HG03196 (cell line): ENCODE measurements around the gene TECPR2.
"Not testable (repeated sequence)": the region's sequence is repeated elsewhere in the genome, so short reads cannot be mapped to it uniquely, and the experiment has no call there.

Source experiments
- ATAC-seq: cut with Tn5 transposase; IDR thresholded peaks from one replicate; pipeline ENCODE4 v1.9.1; 2021; ENCODE audit not compliant: unreplicated experiment

TECPR2 gene

GRCh38 chr14:102330806-102331205 is 31.9 kb upstream of the TECPR2 start:
- no peak for ATAC-seq

- no peak for ATAC-seq
These were observed 29.4 kb upstream of the TECPR2 start for GRCh38 chr14:102333390-102333789.

DNA sequence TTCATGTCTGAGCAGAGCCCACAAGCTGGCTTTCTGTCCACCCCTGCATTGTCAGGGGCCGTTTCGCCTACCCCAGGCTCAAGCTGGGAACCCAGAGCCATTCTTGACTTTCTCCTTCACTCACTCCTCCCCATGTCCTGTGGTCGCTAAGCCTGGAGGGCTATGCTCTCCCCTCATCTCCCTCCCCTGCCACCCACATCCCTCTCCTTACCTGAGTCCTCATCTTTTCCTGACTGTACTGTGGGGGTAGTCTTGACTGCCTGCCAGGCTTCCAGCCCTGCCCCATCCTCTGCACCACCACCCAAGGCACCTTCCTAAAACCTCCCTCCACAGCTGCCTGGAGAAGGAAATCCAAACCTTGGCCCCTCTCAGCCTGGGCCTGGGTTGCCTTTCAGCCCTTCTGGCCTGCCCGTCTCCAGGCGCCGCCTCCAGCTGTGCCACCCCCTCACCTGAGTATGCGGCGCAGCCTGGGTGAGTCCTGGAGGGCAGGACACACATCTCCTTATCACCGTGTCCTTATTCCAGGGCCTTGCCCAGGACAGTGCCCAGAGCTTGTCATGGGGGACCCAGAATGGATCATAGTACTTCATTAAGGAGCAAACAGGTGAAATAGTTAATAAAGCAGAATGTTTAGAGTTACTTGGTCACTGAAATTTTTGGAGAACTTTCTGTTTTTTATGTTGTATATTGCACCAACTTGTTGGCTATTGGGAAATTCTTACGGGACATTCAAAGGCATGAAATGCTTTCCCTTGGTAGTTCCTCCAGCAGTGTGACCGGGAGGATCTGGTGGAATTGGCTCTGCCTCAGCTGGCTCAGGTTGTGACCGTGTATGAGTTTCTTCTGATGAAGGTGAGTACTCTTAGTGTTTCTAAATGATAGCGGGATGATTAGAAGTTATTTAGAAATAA is 28.7 kb upstream of the TECPR2 start:
- no peak for ATAC-seq

DNA sequence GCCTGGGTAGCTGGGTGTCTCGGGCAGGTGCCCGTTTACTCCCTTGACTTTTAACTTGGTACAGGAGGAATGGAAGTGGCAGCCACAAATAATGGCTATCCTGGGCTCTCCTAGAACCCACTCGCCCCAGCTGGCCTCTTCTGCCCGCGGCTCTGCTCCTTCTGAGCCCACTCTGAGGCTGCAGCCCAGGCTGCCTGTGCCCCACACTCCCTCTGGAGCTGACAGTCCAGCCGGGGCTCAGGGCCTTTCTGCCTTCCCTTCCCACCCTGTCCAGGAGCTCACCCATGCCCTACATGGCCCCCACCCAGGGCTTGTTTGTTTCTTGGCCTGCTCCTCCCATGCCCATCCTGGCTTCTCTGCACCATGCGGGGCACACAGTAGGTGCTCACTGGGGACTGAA is 27.6 kb upstream of the TECPR2 start:
- ATAC-seq: no peak

DNA sequence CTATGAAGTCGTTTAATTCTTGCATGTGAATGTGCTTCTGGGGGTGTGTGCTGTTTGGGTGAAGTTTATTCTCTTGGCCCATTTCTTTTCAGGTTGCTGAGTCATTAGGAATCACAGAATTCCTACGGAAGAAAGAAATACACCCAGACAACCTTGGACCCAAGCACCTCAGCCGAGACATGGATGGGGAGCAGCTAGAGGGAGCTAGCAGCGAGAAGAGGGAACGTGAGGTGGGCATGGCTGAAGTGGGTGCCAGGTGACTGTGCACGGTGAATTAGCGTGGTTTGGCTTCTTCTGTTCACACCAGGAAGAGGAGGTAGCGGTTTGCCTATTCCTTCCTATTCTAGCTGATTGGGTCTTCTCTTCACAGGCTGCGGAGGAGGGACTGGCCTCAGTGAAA is 24.0 kb upstream of the TECPR2 start:
- ATAC-seq: no peak

DNA sequence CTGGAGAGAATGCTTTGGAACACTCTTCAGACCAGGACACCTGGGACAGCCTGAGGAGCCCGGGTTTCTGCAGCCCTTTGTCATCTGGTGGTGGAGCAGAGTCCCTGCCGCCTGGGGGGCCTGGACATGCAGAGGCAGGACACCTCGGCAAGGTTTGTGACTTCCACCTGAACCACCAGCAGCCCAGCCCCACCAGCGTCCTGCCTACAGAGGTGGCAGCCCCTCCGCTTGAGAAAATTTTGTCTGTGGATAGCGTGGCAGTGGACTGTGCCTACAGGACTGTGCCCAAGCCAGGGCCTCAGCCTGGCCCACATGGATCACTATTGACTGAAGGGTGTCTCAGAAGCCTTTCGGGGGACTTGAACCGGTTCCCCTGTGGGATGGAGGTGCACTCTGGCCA is 21.2 kb upstream of the TECPR2 start:
- no peak for ATAC-seq

DNA sequence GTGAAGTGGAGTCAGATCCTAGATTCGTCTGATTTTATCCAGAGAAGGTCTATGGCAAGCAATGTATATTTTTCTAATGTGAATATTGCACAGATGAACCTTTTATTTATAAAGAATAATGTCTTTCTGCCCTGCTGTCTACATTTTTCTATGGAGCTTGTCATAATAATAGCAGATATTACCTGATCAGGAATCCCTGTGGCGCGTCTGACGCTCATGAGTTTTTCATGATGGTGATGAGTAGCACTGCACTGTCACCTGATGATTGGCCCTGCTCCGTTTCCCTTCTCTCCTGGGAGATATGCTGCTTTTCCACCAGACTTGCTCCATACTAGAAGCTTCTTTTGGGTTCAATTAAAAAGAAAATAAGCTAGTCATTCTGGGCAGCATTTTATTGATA is 20.5 kb upstream of the TECPR2 start:
- no peak for ATAC-seq

DNA sequence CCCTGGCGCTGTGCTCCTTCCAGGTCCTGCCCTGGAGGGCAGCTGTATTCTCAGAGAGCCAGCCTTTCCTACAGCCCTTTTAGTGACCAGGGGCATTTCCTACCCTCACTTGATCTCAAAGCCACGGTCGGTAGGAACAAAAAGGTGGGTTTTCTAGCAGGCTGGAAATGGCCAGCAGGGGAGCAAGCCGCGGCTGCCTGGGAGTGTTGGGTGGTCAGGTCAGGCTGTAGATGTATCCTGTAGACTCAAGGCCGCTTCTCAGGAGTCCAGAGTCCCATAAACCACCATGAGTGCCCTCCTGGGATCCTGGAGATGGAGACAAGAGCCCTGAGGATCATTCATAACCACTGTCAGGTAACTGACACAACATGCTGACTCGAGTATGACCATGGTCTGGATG is 18.7 kb upstream of the TECPR2 start:
- ATAC-seq: no peak

- no peak for ATAC-seq
These were observed 18.3 kb upstream of the TECPR2 start for GRCh38 chr14:102344485-102344884.

DNA sequence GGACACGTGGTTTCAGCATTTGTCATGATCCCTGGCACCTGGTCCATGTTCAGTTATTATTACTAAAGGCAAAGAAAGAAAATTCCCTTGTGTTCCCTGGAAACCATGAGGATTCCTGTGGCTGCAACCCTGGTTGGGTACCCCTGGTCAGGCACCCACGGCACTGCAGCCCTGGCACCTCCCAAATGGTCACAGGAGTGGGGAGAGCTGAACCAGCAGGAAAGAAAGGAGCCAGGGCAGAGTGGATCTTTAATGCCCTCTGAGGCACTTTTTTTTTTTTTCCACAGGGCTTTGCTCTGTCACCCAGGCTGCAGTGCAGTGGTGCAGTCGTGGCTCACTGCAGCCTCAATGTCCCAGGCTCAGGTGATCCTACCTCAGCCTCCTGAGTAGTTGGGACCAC is 17.5 kb upstream of the TECPR2 start:
- ATAC-seq: no peak

- ATAC-seq: no peak
These were observed 16.1 kb upstream of the TECPR2 start for GRCh38 chr14:102346645-102347044.

DNA sequence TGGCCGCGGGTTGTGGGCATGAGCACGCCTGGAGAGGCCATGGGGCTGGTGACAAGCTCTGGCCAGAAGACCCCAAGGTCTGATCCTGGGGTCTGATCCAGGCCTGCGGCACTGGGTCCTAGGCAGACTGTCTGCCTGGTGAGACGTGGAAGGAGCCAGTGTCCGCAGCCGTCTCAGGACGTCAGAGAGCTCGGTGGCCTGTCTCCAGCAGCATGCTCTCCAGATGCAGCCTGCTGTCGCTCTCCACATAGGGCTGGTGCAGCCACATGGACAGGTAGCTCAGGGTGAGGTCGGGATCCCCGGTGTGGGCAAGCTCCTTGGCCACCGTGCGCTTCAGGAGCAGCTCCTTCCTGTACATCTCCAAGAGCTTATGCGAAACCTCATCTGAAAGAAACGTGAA is 14.4 kb upstream of the TECPR2 start:
- ATAC-seq: no peak

DNA sequence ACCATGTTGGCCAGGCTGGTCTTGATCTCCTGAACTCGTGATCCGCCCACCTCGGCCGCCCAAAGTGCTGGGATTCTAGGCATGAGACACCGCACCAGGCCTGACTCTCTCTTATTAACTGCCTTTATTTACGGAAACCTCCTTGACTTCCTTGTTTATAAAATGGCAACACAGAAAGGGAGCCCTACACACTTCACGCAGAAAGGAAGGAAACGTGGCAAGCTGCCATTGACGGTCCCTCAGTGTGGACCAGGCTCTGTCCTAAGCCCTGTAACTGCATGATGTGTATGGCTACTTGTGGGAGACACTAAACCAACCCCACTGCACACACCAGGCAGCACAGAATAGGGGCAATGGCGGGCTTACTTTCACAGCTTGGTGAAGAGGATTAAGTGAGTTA is 11.7 kb upstream of the TECPR2 start:
- ATAC-seq: no peak

GRCh38 chr14:102351593-102351992 is 11.1 kb upstream of the TECPR2 start:
- ATAC-seq: not testable (repeated sequence)

- no peak for ATAC-seq
These were observed 10.5 kb upstream of the TECPR2 start for GRCh38 chr14:102352213-102352612.

DNA sequence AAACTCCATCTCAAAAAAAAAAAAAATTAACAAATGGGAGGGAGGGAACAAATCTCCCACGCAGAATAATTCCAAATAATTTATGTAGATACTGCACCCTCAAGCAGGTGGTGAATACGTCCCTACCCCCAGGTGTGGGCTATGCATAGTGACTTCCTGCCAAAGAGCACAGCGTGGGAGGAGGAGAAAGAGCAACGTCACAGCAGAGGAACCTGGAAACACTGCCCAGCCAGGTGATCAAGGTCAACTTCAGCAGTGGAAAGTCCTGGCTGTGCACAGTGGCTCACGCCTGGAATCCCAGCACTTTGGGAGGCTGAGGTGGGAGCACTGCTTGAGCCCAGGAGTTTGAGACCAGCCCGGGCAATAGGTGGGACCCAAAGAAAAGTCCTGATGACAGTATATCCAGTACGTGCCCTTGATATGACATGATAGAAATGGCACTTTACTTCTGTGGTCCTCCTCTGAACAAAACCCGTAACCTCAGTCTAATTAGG is 9.6 kb upstream of the TECPR2 start:
- no peak for ATAC-seq

- ATAC-seq: no peak
These were observed 6.5 kb upstream of the TECPR2 start for GRCh38 chr14:102356280-102356679.

DNA sequence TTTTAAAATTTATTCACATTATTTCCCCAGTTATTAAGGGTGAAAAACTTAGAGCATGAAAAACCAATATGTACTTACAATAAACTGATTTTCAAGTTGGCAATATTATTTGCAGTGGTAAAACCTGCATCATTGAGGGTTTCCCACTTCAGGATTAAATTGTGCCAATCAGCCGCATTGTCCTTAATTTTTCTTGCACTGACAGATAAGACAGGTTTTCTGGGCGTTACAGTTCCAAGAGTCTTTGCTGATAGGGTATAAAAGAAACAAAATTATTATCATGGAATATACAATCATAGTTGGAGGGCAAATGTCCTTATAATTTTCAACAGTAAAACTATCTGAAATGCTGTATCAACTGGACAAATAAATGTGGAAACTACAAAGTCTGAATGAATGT is 3.4 kb upstream of the TECPR2 start:
- ATAC-seq: no peak

DNA sequence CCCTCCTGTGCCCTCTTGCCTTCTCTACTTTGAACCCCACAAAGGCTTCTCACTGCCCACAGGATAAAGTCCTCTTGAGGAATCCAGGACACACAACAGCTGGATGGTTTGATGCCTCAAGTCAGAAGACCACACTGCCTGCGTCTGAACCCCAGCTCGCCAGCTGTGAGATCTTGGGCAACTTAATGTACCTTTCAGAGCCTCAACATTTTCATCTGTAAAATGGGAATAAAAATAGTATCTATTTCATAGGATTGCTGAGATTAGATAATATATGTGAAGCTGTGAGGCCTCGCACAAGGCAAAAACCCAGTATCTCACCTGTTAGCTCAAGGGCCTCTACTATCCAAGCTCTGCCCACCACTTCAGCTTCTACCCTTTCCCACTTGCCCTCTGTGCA is 2.4 kb upstream of the TECPR2 start:
- no peak for ATAC-seq

GRCh38 chr14:102362084-102362483 is 657 bp upstream of the TECPR2 start:
- ATAC-seq: no peak

GRCh38 chr14:102363182-102363943 is 622 bp downstream of the TECPR2 start:
- ATAC-seq: peak; percentile 24

DNA sequence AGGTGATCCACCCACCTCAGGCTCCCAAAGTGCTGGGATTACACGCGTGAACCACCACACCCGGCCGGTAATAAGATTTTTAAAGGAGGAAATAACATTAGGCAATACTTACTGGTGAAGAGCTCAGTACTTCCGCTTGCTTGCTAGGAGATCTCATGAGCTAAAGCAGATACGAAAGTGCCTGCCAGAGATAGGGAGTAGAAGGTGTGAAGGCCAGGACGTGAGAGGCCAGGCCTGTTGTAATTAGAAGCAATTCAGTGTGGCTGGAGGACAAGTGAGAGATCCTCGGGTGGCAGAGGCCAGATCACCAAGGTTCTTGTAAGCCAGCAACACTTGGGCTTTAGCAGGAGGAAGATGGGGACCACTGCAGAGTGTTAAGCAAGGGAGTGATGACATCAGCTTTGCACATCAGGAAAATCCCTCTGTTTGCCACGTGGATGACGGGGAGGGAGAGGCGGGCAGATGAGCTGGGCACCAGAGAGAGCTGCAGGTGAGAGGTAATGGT is 7.6 kb downstream of the TECPR2 start:
- no peak for ATAC-seq
